HG02973 (cell line): ENCODE results near the gene TAS1R2.
"Not testable (repeated sequence)": the region's sequence is repeated elsewhere in the genome, so short reads cannot be mapped to it uniquely, and the experiment has no call there.

Experiments
- ATAC-seq: cut with Tn5 transposase; IDR thresholded peaks from one replicate; pipeline ENCODE4 v1.9.1; 2021; ENCODE audit warnings: moderate library complexity; ENCODE audit not compliant: unreplicated experiment

TAS1R2 gene

GRCh38 chr1:18884419-18884717 is 24.9 kb upstream of the TAS1R2 start:
- no peak for ATAC-seq

- ATAC-seq: no peak
These were observed 24.4 kb upstream of the TAS1R2 start for GRCh38 chr1:18883636-18884418.

- ATAC-seq: no peak
These were observed 23.6 kb upstream of the TAS1R2 start for GRCh38 chr1:18883079-18883478.

- no peak for ATAC-seq
These were observed 23.0 kb upstream of the TAS1R2 start for GRCh38 chr1:18882486-18882885.

- no peak for ATAC-seq
These were observed 22.4 kb upstream of the TAS1R2 start for GRCh38 chr1:18881642-18882431.

- ATAC-seq: no peak
These were observed 21.7 kb upstream of the TAS1R2 start for GRCh38 chr1:18881164-18881563.

GRCh38 chr1:18880585-18880984 is 21.1 kb upstream of the TAS1R2 start:
- ATAC-seq: no peak

- no peak for ATAC-seq
These were observed 20.4 kb upstream of the TAS1R2 start for GRCh38 chr1:18879791-18880309.

GRCh38 chr1:18879215-18879790 is 19.8 kb upstream of the TAS1R2 start:
- no peak for ATAC-seq

- ATAC-seq: no peak
These were observed 19.2 kb upstream of the TAS1R2 start for GRCh38 chr1:18878538-18879214.

- no peak for ATAC-seq
These were observed 17.8 kb upstream of the TAS1R2 start for GRCh38 chr1:18877282-18877681.

- no peak for ATAC-seq
These were observed 16.8 kb upstream of the TAS1R2 start for GRCh38 chr1:18876210-18876609.

GRCh38 chr1:18875796-18876128 is 16.3 kb upstream of the TAS1R2 start:
- no peak for ATAC-seq

- no peak for ATAC-seq
These were observed 15.8 kb upstream of the TAS1R2 start for GRCh38 chr1:18875107-18875795.

- no peak for ATAC-seq
These were observed 15.1 kb upstream of the TAS1R2 start for GRCh38 chr1:18874600-18874999.

GRCh38 chr1:18874036-18874435 is 14.6 kb upstream of the TAS1R2 start:
- no peak for ATAC-seq

- ATAC-seq: no peak
These were observed 12.7 kb upstream of the TAS1R2 start for GRCh38 chr1:18872071-18872611.

GRCh38 chr1:18871401-18872070 is 12.1 kb upstream of the TAS1R2 start:
- no peak for ATAC-seq

GRCh38 chr1:18870957-18871356 is 11.5 kb upstream of the TAS1R2 start:
- ATAC-seq: no peak

- ATAC-seq: not testable (repeated sequence)
These were observed 11.1 kb upstream of the TAS1R2 start for GRCh38 chr1:18870595-18870865.
